HCT116 (cell line): ENCODE data around the gene TRIM69. TPM values are rescaled to one million over a fixed set of nuclear protein-coding genes. Genes with fewer than 3 reads are reported as not detected.

ENCODE experiments used
- ATAC-seq: fragments of 200-7000 bp; cut with Tn5 transposase; 2 replicates; pipeline ENCODE4 v1.9.1; 2020; ENCODE audit warnings: mild to moderate bottlenecking, moderate library complexity
- BruUV-seq: library from RNA; stranded (reverse); fragments of 400-500 nt; replicated peaks from 2 replicates; lab custom pipeline; 2021; lab: Mats Ljungman, UMichigan
- CTCF ChIA-PET: fragments of 300-600 bp; sonication (Branson Sonifier 250); formaldehyde crosslinking; loops from one replicate; lab custom pipeline; 2021; ENCODE audit warnings: antibody characterized with exemption; lab: Charles Lee
- POLR2A ChIA-PET: fragments of 300-600, 350-600 bp; sonication (Branson Sonifier 250); formaldehyde crosslinking; loops from one replicate; lab custom pipeline; 2021; ENCODE audit warnings: antibody characterized with exemption; lab: Charles Lee
- RAD21 ChIA-PET, 2 experiments: fragments of 300-600 bp; sonication (Branson Sonifier 250); formaldehyde crosslinking; loops; one replicate each; lab custom pipeline; 2023; ENCODE audit warnings: low total read pairs in 2 of 2; ENCODE audit not compliant: uncharacterized antibody in 2 of 2, unreplicated experiment in 2 of 2, low non-redundant PET in 1 of 2; lab: Charles Lee
- DNase-seq: peaks from one replicate; pipeline ENCODE4 v3.0.0-alpha.2; 2010; ENCODE audit warnings: low read depth, low spot score
- H2AFZ ChIP-seq: fragments of 200-600 bp; shearing (Covaris generic), sonication (generic); 2 replicates; pipeline ENCODE4 v1.6.1; 2017; ENCODE audit warnings: low read depth, mixed run types, mixed read lengths, antibody characterized with exemption, low read length; ENCODE audit not compliant: poor library complexity, severe bottlenecking
- H3K27ac ChIP-seq: 2 replicates; pipeline ENCODE4 v1.5.1; 2012; ENCODE audit warnings: low read depth, low read length
- H3K27me3 ChIP-seq: fragments of 200-600 bp; sonication (generic); 2 replicates; pipeline ENCODE4 v1.6.1; 2016; ENCODE audit warnings: mixed run types, low read length, mixed read lengths; ENCODE audit not compliant: insufficient read depth
- H3K36me3 ChIP-seq, 2 experiments: fragments of 200-500 bp in 1 of 2; fragments of 200-600 bp in 1 of 2; sonication (Bioruptor generic) in 1 of 2; sonication (generic) in 1 of 2; 2 replicates each; pipeline versions ENCODE4 v1.5.1 to v1.6.1; 2014 to 2016; ENCODE audit warnings: low read length in 2 of 2, inconsistent platforms in 1 of 2, mixed read lengths in 1 of 2, mixed run types in 1 of 2; ENCODE audit not compliant: insufficient read depth in 2 of 2, control insufficient read depth in 1 of 2
- H3K4me1 ChIP-seq, 2 experiments: fragments of 200-600 bp in 1 of 2; sonication (generic) in 1 of 2; 2 replicates each; pipeline versions ENCODE4 v1.5.1 to v1.6.1; 2012 to 2017; ENCODE audit warnings: low read length in 2 of 2, inconsistent platforms in 1 of 2, mild to moderate bottlenecking in 1 of 2, mixed read lengths in 1 of 2, mixed run types in 1 of 2, moderate library complexity in 1 of 2; ENCODE audit not compliant: insufficient read depth in 2 of 2, control insufficient read depth in 1 of 2
- H3K4me2 ChIP-seq: fragments of 200-600 bp; sonication (generic); 2 replicates; pipeline ENCODE4 v1.6.1; 2017; ENCODE audit warnings: mixed run types, low read length, mixed read lengths
- H3K4me3 ChIP-seq, 2 experiments: fragments of 200-600 bp in 1 of 2; sonication (generic) in 1 of 2; replicated peaks in 1 of 2; 2 replicates each; pipeline ENCODE4 v1.5.1; 2011 to 2016; ENCODE audit warnings: low read length in 2 of 2, control low read depth in 1 of 2, low read depth in 1 of 2, mild to moderate bottlenecking in 1 of 2, mixed read lengths in 1 of 2, mixed run types in 1 of 2
- H3K79me2 ChIP-seq: fragments of 200-600 bp; sonication (generic); 2 replicates; pipeline ENCODE4 v1.6.1; 2017; ENCODE audit warnings: mild to moderate bottlenecking, mixed run types, low read length, moderate library complexity, mixed read lengths; ENCODE audit not compliant: insufficient read depth
- H3K9ac ChIP-seq: fragments of 200-600 bp; sonication (generic); 2 replicates; pipeline ENCODE4 v1.6.1; 2016; ENCODE audit warnings: low read length, mixed read lengths
- H3K9me2 ChIP-seq: fragments of 200-600 bp; sonication (generic), shearing (Covaris generic); 2 replicates; pipeline ENCODE4 v1.6.1; 2017; ENCODE audit warnings: mixed run types, mild to moderate bottlenecking, moderate library complexity; ENCODE audit not compliant: insufficient read depth
- H3K9me3 ChIP-seq, 2 experiments: fragments of 200-500 bp in 1 of 2; fragments of 200-600 bp in 1 of 2; sonication (Bioruptor generic) in 1 of 2; sonication (generic) in 1 of 2; 2 replicates each; pipeline ENCODE4 v1.6.1; 2014 to 2017; ENCODE audit warnings: low read length in 2 of 2, mixed read lengths in 2 of 2, inconsistent platforms in 1 of 2, low read depth in 1 of 2, mild to moderate bottlenecking in 1 of 2, mixed run types in 1 of 2, moderate library complexity in 1 of 2; ENCODE audit not compliant: control insufficient read depth in 1 of 2, insufficient read depth in 1 of 2
- H4K20me1 ChIP-seq: fragments of 200-600 bp; sonication (generic), shearing (Covaris generic); 2 replicates; pipeline ENCODE4 v1.6.1; 2017; ENCODE audit warnings: mixed run types, mild to moderate bottlenecking, moderate library complexity; ENCODE audit not compliant: insufficient read depth
- CBX3 ChIP-seq: IDR thresholded peaks from 2 replicates; pipeline ENCODE4 v1.6.1; 2012; ENCODE audit warnings: low read depth
- CEBPB ChIP-seq: IDR thresholded peaks from 2 replicates; pipeline ENCODE4 v1.6.1; 2012; ENCODE audit warnings: low read depth
- EGR1 ChIP-seq: IDR thresholded peaks from 2 replicates; pipeline ENCODE4 v1.6.1; 2012; ENCODE audit warnings: low read depth
- ELF1 ChIP-seq: IDR thresholded peaks from 2 replicates; pipeline ENCODE4 v1.6.1; 2012; ENCODE audit warnings: low read depth, borderline replicate concordance
- EZH2phosphoT487 ChIP-seq: fragments of 200-600 bp; IDR thresholded peaks from 2 replicates; pipeline ENCODE4 v1.6.1; 2018; ENCODE audit warnings: antibody characterized with exemption, borderline replicate concordance
- POLR2AphosphoS5 ChIP-seq: IDR thresholded peaks from 2 replicates; pipeline ENCODE4 v1.6.1; 2011; ENCODE audit warnings: mild to moderate bottlenecking, low read depth, low read length, moderate library complexity
- RAD21 ChIP-seq: IDR thresholded peaks from 2 replicates; pipeline ENCODE4 v1.6.1; 2012; ENCODE audit warnings: low read depth, mild to moderate bottlenecking
- SP1 ChIP-seq: IDR thresholded peaks from 2 replicates; pipeline ENCODE4 v1.6.1; 2012; ENCODE audit warnings: low read depth
- SRF ChIP-seq: IDR thresholded peaks from 2 replicates; pipeline ENCODE4 v1.6.1; 2012; ENCODE audit warnings: low read depth
- TCF7L2 ChIP-seq: IDR thresholded peaks from 2 replicates; pipeline ENCODE4 v1.7.0; 2011; ENCODE audit warnings: borderline replicate concordance, inconsistent platforms; ENCODE audit not compliant: insufficient read depth, insufficient read length; ENCODE audit errors: extremely low read depth
- ZFX ChIP-seq: fragments of 450-650 bp; IDR thresholded peaks from 2 replicates; pipeline ENCODE4 v1.6.1; 2017
- ZNF274 ChIP-seq: fragments of 200-500 bp; sonication (Bioruptor generic); IDR thresholded peaks from 2 replicates; pipeline ENCODE4 v1.6.1; 2014; ENCODE audit warnings: mild to moderate bottlenecking, low read depth, low read length, inconsistent platforms
- intact Hi-C: fragments of 100-400 bp; cut with micrococcal nuclease; formaldehyde crosslinking; loops from 2 replicates; pipeline ENCODE4 v1.10.0; 2022
- total RNA-seq: library from RNA; stranded (reverse); gene quantifications from one replicate; pipeline ENCODE4 v1.2.1, GENCODE V29; 2021; ENCODE audit not compliant: unreplicated experiment
- TF ChIP-seq, protein P1 (sequence below): IDR thresholded peaks from 2 replicates; pipeline ENCODE4 v1.6.1; 2012
- TF ChIP-seq, protein P2 (sequence below), 3 experiments: fragments of 200-600 bp in 1 of 3; sonication (generic) in 1 of 3; IDR thresholded peaks in 2 of 3; conservative IDR thresholded peaks in 1 of 3; 2 replicates each; pipeline ENCODE4 v1.5.1; 2012 to 2017; ENCODE audit warnings: low read depth in 2 of 3, low read length in 2 of 3, antibody characterized with exemption in 1 of 3, borderline replicate concordance in 1 of 3, control low read depth in 1 of 3, mild to moderate bottlenecking in 1 of 3, mixed read lengths in 1 of 3, mixed run types in 1 of 3, moderate library complexity in 1 of 3; ENCODE audit not compliant: insufficient read depth in 1 of 3
- TF ChIP-seq, protein P3 (sequence below): IDR thresholded peaks from 2 replicates; pipeline ENCODE4 v1.6.1; 2011; ENCODE audit warnings: mild to moderate bottlenecking, low read length, moderate library complexity; ENCODE audit not compliant: insufficient replicate concordance; ENCODE audit errors: extremely low read depth

TRIM69 gene
- total RNA-seq, 1 experiment from 2014 or later = 13.0 TPM

DNA sequence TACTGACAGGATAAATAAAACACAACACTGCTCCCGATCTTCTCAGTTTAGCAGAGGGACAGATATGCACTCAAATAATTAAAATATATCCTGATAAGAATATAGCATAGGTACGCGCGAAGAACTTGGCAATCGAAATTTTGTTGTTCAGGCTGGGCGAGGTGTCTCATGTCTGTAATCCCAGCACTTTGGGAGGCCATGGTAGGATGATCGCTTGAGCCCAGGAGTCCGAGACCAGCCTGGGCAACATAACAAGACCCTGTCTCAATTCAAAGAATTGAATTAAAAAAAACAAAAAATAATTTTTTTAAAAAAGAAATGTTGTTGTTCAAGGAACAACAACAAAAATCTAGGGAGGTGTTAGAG, 17.4 kb upstream of the TRIM69 start:
- H3K9me2 ChIP-seq = no peaks in the 10 kb centered on the region
- no peak overlapping the region for H3K27ac ChIP-seq
- no peak overlapping the region for H2AFZ ChIP-seq
- no peaks in the 10 kb centered on the region for H3K9me3 ChIP-seq
- POLR2A ChIA-PET = interaction anchor here (1.0 kb wide), 1 partner anchor 8 kb away, joined by 3 read pairs; no protein-coding TSS in a partner anchor
- no peak for DNase-seq
- no TSS peak for BruUV-seq
- RAD21 ChIA-PET = no interaction called here
- H3K9ac ChIP-seq = no peak overlapping the region
- H3K4me3 ChIP-seq = no peak overlapping the region
- peaks cover 16% of the 10 kb centered on the region for H3K79me2 ChIP-seq
- ATAC-seq = no peak
- no peaks in the 10 kb centered on the region for H3K27me3 ChIP-seq
- CTCF ChIA-PET = no interaction called here
- TF ChIP-seq, protein P1, sequence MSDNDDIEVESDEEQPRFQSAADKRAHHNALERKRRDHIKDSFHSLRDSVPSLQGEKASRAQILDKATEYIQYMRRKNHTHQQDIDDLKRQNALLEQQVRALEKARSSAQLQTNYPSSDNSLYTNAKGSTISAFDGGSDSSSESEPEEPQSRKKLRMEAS = no peak
- TF ChIP-seq SP1 (no peak), TCF7L2 (no peak), EZH2phosphoT487 (no peak), RAD21 (no peak), POLR2AphosphoS5 (no peak), CEBPB (no peak), ZFX (no peak), EGR1 (no peak), SRF (no peak), ELF1 (no peak), CBX3 (no peak), ZNF274 (no peak)
- TF ChIP-seq, protein P2, sequence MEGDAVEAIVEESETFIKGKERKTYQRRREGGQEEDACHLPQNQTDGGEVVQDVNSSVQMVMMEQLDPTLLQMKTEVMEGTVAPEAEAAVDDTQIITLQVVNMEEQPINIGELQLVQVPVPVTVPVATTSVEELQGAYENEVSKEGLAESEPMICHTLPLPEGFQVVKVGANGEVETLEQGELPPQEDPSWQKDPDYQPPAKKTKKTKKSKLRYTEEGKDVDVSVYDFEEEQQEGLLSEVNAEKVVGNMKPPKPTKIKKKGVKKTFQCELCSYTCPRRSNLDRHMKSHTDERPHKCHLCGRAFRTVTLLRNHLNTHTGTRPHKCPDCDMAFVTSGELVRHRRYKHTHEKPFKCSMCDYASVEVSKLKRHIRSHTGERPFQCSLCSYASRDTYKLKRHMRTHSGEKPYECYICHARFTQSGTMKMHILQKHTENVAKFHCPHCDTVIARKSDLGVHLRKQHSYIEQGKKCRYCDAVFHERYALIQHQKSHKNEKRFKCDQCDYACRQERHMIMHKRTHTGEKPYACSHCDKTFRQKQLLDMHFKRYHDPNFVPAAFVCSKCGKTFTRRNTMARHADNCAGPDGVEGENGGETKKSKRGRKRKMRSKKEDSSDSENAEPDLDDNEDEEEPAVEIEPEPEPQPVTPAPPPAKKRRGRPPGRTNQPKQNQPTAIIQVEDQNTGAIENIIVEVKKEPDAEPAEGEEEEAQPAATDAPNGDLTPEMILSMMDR (IDR thresholded peaks at IDR 0.05 in 2 of 3, conservative IDR thresholded peaks at IDR 0.05 in 1 of 3; ENCODE audit: borderline replicate concordance in 1 of 3, insufficient read depth in 1 of 3, low read depth in 2 of 3, low read length in 2 of 3) = no peak
- TF ChIP-seq, protein P3, sequence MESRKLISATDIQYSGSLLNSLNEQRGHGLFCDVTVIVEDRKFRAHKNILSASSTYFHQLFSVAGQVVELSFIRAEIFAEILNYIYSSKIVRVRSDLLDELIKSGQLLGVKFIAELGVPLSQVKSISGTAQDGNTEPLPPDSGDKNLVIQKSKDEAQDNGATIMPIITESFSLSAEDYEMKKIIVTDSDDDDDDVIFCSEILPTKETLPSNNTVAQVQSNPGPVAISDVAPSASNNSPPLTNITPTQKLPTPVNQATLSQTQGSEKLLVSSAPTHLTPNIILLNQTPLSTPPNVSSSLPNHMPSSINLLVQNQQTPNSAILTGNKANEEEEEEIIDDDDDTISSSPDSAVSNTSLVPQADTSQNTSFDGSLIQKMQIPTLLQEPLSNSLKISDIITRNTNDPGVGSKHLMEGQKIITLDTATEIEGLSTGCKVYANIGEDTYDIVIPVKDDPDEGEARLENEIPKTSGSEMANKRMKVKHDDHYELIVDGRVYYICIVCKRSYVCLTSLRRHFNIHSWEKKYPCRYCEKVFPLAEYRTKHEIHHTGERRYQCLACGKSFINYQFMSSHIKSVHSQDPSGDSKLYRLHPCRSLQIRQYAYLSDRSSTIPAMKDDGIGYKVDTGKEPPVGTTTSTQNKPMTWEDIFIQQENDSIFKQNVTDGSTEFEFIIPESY = no peak
- intact Hi-C loops = no loop called here
- H3K4me1 ChIP-seq = peaks cover 0 to 9% of the 10 kb centered on the region in 2 experiments; a peak in 1 of 4 replicates
- no peaks in the 10 kb centered on the region for H4K20me1 ChIP-seq
- peaks cover 27 to 35% of the 10 kb centered on the region in 2 experiments for H3K36me3 ChIP-seq
- H3K4me2 ChIP-seq = no peak overlapping the region
